Measurements from ENCODE around the gene PGBD5.

Gene PGBD5

GRCh38 chr1:230299191-230300006 lies 126.7 kb downstream of the PGBD5 start:
- no peak for DNase-seq

GRCh38 chr1:230295367-230295766 lies 130.8 kb downstream of the PGBD5 start:
- peak; percentile 32 for DNase-seq

DNA sequence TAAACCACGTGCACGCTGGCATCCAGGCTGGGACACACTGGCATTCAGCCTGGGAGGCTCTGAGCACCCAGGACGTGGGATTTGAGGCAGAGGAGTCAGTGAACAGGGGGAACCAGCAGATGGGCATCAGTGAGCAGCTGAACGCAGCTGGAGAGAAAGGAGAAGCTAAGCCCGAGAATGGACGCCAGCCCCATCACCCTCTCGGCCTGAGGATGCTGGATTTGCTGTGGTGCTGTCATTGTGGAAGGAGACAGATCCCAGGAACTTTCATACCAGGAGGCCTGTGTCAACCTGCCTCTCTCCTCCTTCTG lies 132.8 kb downstream of the PGBD5 start:
- DNase-seq: no peak

DNA sequence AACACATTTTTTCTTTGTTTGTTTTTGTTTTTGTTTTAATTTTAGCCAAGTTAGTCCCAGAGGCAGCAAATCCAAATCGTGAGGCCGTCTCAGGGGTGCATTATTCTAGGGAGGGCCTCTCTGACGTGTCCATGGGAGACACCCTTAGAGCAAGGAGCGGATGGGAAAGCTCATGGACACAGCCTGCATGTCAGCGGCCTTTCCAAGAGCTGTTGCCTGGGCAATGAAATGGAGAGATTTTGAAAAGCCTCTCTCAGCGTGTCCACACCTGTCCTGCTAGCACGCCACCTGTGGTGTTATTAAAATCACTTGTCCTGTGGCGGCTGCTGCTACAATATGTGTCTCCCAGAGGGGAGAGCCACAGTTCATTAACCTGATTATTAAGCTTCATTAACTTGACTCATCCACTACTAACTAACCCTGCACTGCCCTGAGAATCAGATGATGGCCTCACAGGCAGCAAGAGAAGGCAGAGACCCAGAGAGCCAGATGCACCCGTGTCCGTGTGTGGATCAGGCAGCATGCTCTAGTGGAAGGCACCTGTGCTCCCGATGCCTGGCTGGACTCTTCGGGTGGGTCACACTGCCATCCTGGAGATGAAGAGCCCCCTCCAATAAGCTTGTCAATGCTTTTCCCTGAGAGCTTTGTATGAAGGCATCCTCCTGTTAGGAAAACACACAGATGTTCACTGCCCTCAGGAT lies 133.3 kb downstream of the PGBD5 start:
- DNase-seq: no peak

GRCh38 chr1:230291731-230292620 lies 134.2 kb downstream of the PGBD5 start:
- no peak for DNase-seq

- no peak for DNase-seq
Observed at GRCh38 chr1:230289350-230289644, 136.8 kb downstream of the PGBD5 start.

- no peak for DNase-seq
Observed at GRCh38 chr1:230288641-230289349, 137.3 kb downstream of the PGBD5 start.

DNA sequence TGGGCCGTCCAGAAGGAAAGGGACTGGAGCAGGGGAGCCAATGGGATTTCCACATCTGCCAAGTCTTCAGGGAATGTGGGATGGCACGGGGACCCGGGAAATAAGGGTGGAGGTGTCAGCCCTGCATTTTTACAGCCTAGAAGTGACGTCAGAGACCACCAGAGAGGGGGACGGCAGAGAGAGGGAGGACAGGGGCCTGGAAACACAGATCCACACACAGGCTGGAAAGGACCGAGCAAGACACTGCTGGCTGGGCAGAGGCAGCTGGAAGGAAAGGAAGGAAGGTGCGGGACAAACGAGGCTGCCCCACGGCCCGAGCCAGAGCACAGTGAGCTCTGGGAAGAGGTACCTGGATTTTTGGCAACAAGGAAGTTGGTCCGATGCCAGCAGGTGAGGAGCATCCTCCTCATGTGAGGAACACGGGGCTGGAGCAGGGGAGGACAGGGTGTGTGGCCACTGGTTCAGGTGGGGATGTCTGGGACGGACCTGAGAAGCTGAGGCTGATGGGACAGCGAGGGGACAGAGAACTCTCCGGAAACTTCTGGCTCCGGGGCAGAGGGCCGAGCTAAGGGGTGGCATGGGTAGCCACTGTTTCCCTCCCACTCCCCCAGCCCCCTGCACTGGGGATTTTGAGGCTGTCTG lies 138.3 kb downstream of the PGBD5 start:
- no peak for DNase-seq

GRCh38 chr1:230286890-230287269 lies 139.3 kb downstream of the PGBD5 start:
- DNase-seq: no peak

- no peak for DNase-seq
Observed at GRCh38 chr1:230286166-230286889, 139.8 kb downstream of the PGBD5 start.

DNA sequence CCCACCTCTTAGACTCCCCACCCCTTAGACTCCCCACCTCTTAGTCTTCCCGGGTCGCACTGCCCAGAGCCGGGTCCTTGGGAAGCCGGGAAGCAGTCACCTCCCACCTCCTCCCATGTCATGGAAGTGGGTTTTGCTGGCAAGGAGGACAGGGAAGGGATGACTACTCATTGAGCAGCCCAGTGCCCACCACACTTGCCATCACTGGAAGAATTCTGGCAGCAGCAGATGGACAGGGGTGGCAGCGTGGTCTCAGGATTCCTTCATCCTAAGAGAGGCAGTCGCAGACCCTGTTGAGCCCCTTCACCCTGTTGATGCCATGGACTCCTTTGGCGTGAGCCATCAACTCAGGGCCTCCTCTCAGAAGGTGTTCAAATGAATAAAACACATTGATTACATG lies 140.8 kb downstream of the PGBD5 start:
- no peak for DNase-seq

DNA sequence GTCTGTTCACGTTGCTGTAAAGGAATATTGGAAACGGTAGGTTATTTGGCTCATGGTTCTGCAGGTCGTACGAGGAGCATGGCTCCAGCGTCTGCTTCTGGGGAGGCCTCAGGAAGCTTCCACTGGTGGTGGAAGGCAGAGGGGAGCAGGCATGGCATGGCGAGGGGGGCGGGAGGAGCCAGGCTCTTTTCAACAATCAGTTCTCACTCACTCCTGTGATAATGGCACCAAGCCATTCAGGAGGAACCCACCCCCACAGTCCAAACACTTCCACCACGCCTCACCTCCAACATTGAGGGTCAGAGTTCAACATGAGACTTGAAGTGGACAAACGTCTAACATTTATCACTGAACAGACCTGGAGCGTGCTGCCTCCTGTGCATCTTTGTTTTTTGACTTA lies 141.2 kb downstream of the PGBD5 start:
- no peak for DNase-seq

- no peak for DNase-seq
Observed at GRCh38 chr1:230283678-230284077, 142.5 kb downstream of the PGBD5 start.

- peak; percentile 96 for DNase-seq
Observed at GRCh38 chr1:230282157-230282556, 144.0 kb downstream of the PGBD5 start.

DNA sequence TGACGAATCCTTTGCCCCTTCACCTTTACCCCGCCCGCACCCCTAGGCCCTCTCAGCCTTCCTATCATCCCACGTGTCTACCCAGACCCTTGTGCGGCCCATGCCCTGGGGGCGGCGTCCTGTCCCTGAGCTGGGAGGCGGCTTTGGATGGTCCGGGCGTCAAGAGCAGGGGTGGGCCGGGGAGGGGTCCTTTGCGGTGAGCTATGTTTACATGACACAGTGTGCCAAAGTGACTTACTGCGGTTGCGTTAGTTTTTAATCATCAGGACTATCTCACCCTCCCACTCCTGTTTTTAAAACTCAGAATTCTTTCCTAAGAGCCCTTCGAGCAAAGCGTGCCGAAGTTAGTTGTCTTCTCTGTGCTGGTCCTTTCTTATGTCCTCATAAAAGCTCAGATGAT lies 144.6 kb downstream of the PGBD5 start:
- peak; percentile 71 for DNase-seq

DNA sequence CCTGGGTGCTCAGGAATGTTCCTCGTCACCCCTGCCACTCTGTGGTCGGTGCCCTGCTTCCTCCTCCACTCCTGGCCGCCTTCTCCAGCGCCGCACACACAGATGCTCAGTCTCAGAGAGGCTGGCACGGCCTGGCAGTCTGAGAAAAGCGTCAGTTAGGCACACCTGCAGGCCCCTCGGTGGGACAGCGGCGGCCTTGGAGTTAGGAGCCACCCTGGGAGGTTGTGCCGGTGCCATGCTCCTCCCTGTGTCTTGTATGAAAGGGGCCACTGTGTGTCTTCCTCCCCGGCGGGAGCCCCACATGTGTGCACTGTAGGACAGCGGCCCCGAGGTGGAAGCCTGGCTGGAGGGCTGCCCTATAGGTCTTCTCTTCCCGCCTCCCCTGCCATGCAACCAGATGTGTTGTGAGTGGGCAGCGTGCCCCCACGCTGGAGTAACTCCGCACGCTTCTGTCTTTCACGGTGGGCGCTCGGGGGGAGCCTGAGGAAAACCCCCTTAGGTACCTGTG lies 145.2 kb downstream of the PGBD5 start:
- no peak for DNase-seq

DNA sequence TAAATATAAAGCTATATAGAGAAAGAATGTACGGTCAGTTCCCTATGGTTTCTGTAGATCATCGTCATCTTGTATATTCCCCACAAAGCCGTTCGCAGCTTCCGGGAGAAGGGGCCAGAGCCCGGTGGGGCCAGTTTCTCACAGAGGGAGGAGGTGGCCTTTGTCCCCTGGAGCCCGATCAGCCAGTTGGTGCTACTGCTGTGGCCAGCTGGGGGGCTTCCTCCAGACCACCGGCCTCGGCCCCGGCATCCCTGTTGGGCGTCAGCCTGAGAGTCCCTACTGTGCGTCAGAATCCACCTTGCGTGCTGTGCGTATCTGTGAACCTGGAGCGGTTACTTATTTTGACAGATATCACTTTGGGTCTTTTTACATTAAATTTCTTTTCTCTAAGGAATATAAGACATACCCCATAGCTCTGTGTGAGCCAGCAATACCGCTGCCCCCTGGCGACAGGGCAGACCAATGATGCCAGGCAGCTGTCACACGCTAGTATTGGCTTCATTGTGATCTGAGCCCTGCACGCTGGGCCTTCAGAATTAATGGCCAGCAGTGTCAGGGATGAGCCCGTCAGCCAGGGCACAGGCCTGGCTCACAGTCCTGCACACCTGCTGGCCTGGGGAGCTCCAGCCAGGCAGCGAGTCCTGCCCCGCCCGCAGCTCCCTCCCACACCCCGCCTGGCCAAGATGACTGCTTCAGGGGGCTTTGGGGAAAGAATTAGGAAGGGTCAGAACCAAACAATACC lies 145.9 kb downstream of the PGBD5 start:
- DNase-seq: peak; percentile 59

DNA sequence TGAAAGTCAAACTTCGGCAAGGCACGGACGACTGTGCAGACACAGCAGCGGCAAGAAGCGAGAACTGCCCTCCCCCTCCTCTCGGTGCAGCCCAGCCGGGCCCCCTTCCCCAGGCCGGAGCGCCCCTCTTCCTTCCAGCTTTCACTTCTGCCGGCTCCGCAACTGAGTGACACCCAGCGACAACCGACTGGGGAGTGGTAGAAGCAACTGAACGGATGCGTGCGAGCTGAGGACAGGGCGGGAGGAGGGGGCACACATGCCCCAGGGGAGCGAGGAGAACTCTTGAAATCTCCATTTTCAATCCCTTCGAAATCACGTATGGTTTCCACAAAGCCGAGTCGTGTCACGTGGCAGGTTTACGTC lies 146.6 kb downstream of the PGBD5 start:
- no peak for DNase-seq

DNA sequence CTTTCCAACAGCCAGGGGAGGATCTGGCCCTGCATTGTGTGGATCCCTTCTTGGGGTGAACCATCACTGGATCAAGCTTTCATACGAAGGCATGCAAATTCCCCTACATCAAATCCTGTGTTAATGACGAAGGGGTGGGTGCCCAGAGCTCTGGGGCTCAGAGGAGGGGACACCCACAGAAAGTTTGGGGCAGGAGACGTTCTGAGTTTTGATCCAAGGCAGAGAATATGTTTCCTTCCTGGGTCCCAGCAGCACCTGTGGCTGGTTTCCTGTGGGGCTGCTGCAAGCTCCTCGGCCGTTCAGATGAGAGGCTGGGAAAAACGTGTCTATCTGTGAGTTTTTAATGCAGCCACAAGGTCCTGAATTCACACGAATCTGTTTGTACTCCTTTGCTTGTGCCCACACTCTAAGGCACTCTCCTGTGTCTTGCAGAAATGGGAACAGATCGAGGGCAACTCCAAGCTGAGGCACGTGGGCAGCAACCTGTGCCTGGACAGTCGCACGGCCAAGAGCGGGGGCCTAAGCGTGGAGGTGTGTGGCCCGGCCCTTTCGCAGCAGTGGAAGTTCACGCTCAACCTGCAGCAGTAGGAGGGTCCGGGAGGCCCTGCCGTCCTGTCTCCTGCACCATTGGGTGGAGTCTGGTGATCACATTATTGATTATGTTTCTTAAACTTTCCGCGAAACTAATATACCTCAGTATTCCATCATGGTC lies 147.1 kb downstream of the PGBD5 start:
- no peak for DNase-seq

DNA sequence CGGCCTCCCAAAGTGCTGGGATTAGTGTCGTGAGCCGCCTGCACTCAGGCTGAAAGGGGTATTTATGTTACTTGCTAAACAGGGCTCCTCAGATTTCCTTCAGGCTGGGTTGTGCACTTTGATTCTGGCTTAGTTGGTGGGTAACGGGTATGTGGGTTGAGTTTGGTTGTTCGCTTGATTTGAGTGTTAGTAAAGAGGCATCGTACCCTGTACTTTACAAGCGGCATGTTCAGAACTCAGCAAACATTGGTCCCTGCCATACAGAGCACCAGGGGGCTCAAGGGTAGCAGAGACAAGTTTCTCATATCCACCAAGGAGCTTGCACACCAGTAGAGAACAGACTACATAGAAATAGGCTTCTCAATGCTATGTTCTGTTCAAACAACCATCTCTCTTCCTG lies 147.8 kb downstream of the PGBD5 start:
- DNase-seq: no peak

Data from hematopoietic multipotent progenitor cell treated with erythropoietin and hydrocortisone succinate and interleukin-3 and kit ligand, for 8 days (in vitro differentiated cells).